HG03108 (cell line): Measurements from ENCODE around the gene SNAPC1.
A peak's percentile ranks its signal among the peaks of the same experiment; 100 is the strongest.
"Not testable (repeated sequence)": the region's sequence is repeated elsewhere in the genome, so short reads cannot be mapped to it uniquely, and the experiment has no call there.

Experiments used
- ATAC-seq: cut with Tn5 transposase; IDR thresholded peaks from one replicate; pipeline ENCODE4 v1.9.1; 2021; ENCODE audit warnings: moderate library complexity; ENCODE audit not compliant: unreplicated experiment

Gene SNAPC1

GRCh38 chr14:61761959-61762786, at the start of gene SNAPC1:
SNAPC1 (plus strand) TSS chr14:61762420; CDS start chr14:61762461, 41 bp downstream.
- ATAC-seq, result peak; percentile 98

GRCh38 chr14:61713724-61714437, 48.3 kb upstream of the SNAPC1 start:
- ATAC-seq, result no peak

DNA sequence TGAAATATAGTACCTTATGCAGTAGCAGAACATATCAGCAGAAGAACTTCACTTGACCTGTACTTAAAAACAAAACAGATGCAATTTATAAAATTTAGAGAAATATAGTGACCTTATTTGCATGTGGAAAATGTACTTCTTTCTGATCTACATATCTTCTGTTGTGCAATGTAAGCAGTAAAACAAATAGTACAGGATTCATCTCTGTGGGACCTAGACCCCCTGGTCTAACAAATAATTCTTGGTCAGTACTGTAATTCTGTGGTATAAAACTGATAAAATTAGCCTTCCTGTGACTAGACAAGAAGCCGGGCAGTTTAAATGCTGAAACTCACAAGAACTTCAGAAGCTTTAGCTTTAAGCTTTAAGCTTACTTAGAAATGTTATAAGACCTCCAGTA, 45.3 kb upstream of the SNAPC1 start:
- ATAC-seq, result no peak

GRCh38 chr14:61718039-61718438, 44.2 kb upstream of the SNAPC1 start:
- no peak for ATAC-seq

DNA sequence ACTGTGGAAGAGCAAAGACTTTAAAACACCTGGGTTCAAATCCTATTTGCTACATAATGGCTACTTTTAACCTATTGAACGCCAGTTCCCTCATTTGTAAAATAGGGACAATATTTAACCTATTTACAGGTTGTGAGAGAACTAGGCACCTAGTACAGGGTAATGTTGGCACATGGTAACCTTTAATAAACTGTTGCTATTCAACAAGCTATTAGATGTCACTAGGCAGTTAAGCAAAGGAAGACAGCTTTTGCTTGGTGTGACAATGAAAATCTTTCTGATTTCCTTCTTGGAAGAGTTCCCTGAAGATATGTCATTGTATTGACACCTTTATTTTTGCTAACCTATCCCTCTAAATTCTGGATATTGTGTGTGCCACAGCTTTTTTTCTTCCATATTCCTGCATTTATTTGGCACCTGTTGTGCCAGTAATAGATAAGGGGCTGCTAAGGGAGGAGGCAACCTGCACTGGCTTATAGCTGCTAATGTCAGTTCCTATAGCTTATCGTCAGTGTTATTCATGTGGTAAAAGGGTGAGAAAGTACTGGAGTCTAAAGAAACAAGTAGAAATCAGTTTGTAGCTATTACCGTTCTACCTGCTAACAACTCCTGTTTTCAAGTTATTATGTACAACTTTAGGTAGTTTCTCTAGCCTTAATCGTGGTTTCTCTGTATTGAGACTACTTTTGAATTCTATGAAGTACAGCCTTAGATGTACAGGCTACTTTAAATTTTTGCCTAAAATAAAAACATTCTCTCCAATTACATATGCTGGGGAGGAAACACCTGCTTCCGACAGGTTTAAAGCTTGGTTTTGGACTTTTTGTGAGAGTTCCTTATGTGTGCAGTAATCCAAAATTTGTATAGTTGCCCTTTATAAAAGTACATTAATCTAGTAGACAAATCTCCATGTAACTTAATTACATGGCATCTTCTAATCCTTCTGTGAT, 42.6 kb upstream of the SNAPC1 start:
- ATAC-seq, result no peak

- ATAC-seq, result no peak
Measured at GRCh38 chr14:61720294-61720661, 41.9 kb upstream of the SNAPC1 start.

DNA sequence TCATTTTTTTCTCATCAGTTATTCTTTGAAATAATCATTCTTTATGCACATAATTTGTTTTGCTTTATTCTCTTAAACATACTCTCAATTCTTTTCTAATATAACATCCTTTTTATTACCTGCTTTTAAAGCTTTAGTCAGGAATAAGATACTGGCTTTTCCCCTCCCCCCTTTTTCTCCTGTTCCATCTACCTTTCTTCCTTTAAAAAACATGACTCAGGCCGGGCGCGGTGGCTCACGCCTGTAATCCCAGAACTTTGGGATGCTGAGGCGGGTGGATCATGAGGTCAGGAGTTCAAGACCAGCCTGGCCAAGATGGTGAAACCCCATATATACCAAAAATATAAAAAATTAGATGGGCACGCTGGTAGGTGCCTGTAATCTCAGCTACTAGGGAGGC, 41.5 kb upstream of the SNAPC1 start:
- no peak for ATAC-seq

DNA sequence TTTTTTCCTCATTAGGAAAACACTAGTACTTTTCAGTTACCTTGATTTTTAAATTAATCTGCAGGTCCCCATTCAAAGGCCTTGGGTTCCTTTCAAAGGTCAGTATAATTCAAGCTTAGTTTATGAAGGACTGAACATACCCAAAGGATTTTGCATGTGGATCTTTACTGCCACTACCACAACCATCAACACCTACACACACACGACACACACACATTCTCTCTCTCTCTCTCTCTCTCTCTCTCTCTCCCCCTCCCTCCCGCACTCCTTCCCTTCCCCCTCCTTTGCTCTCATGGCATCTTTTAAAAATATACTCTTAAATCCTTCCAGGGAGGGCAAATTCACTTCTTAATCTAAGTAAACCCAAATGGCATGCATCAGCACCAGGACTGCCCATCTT, 38.1 kb upstream of the SNAPC1 start:
- ATAC-seq, result no peak

DNA sequence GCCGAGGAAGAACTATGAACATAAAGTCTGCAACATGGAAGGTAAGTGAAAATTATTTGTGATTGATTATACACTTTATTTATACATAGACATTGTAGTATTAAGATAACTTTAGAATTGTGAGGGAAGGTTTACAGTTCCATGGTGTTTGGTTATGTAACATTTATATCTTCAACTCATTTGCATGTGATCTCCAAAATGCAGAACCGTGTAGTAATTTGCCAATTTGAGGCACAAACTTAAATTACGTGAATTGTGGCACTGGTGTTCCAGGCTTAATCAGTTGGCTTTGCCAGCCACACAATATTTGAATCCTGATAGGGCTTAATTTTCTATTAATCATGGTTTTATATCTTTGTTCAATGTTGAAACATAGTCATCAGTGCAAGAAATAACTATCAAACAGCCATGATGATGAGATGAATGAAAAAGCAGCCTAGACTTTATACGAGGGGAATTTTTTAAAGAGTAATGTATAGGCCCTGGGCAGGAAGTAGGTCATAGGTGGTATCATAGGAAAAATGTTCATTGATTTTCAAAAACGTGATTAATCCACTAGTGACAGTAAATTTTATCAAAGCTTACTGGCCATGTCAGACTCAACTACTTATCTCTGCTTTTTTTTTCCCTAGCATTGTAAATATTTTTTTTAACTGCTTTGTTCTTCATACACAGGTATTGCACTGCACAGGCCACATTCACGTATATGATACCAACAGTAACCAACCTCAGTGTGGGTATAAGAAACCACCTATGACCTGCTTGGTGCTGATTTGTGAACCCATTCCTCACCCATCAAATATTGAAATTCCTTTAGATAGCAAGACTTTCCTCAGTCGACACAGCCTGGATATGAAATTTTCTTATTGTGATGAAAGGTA, 35.2 kb upstream of the SNAPC1 start:
- ATAC-seq, result no peak

DNA sequence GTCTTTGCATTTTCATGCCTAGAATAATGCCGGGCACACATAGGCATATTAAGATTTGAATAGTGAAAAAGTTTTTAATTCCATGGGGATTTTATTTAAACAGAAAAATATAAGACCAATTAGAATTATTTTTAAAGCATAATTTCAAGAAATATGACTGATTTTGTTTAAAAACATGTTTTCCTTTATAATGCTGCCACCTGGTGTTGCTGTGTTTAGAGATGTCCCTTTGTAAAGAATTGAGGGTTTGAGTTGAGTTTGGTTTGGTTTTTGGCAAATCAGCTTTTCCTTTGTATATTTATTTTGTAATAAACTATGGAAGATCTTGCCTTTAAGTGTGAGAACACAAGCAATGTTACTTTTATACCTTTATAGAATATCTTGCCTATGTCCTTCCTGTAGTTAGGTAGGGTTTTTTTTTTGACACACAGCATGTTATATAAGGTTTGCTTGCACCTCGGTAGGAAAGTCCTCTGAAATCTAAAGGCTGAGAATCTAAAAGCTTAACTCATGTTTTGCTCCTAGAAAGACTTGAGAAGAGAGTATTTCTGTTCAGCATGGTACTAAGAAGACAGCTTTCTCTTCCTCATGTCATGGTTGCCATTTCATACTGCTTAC, 31.4 kb upstream of the SNAPC1 start:
- ATAC-seq, result no peak

GRCh38 chr14:61733972-61734371, 28.2 kb upstream of the SNAPC1 start:
- no peak for ATAC-seq

DNA sequence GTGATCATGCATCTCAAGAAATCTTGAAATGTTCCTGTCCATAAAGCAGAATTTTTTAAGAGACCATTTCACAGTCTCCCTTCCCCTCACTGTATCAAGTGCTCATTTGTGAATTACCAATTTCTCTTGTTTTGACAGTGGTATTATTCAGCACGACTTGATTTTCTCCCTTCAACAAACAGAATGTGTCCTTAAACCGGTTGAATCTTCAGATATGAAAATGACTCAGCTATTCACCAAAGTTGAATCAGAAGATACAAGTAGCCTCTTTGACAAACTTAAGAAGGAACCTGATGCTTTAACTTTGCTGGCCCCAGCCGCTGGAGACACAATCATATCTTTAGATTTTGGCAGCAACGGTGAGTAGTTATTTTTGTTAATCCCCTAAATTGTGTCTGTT, 25.5 kb upstream of the SNAPC1 start:
- ATAC-seq, result no peak

GRCh38 chr14:61737915-61738314, 24.3 kb upstream of the SNAPC1 start:
- ATAC-seq, result no peak

DNA sequence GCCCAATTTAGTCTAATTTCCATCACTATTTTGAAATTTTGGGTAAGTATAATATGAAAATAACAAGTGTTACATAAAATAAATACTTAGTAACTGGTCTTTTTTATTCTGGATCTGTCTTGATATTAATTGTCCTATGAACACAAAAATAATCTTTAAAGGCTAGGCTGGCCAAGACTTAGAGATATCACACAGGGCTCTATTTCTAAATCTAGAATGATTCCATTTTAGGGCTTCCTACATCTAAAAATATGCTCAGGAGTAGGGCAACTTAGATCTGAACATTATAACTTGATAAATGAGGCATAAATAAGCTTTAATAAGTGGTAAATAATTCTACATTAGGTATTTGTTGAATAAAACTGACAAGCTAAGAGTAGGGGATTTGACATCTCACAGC, 23.1 kb upstream of the SNAPC1 start:
- ATAC-seq, result no peak

GRCh38 chr14:61742371-61742770, 19.8 kb upstream of the SNAPC1 start:
- ATAC-seq, result no peak

DNA sequence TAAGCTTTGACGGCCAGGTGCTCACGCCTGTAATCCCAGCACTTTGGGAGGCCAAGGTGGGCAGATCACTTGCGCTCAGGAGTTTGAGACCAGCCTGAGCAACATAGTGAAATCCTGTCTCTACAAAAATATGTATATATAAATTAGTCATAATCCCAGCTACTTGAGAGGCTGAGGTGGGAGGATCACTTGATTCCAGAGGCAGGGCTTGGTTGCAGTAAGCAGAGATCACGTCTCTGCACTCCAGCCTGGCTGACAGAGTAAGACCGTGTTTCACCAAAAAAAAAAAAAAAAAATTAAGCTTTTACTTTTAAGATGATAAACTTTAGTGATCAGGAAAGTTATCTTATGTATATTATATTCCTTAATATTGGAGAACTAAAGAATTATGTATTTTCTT, 18.0 kb upstream of the SNAPC1 start:
- ATAC-seq, result no peak

DNA sequence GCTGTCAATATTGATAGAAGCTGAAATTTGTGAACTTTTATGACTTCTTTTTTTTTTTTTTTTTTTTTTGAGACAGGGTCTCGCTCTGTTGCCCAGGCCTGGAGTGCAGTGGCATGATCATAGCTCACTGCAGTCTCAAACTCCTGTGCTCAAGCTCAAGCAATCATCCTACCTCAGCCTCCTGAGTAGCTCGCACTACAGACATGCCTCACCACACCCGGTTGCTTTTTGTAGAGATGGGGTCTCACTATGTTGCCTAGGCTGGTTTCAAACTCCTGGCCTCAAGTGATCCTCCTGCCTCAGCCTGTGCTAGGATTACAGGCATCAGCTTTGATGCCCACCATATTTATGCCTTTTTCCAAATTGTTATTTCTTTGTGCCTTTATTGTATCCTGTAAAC, 15.9 kb upstream of the SNAPC1 start:
- ATAC-seq, result not testable (repeated sequence)

GRCh38 chr14:61746881-61747280, 15.3 kb upstream of the SNAPC1 start:
- ATAC-seq, result no peak

DNA sequence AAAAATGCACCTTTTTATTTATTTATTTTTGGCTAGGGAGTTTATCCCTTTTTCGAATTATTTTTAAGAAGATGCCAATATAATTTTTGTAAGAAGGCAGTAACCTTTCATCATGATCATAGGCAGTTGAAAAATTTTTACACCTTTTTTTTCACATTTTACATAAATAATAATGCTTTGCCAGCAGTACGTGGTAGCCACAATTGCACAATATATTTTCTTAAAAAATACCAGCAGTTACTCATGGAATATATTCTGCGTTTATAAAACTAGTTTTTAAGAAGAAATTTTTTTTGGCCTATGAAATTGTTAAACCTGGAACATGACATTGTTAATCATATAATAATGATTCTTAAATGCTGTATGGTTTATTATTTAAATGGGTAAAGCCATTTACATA, 14.9 kb upstream of the SNAPC1 start:
- ATAC-seq, result no peak

DNA sequence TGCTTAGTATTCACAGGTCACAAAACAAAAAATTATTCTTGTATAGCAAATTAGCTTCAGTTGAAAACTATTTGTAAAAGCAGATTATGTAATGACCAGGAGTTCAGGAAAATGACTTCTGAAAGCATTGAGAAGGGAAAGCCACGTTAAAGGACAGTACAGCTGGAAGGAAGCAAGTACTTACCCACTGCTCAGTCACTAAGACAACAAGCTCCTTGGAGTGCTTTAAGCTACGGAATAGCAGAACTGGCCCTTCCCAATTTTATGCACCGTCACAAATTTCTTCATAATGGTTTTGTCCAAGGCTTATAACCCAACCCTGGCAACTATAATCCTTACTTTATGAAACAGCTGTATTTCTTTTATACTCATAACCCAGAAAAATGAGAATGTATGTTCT, 13.0 kb upstream of the SNAPC1 start:
- ATAC-seq, result no peak
